ENCODE results near the gene KCNMA1.

The KCNMA1 gene

GRCh38 chr10:77507291-77507880, 130.2 kb downstream of the KCNMA1 start:
- no peak for DNase-seq (ENCODE audit: low spot score)

GRCh38 chr10:77506517-77507200, 130.9 kb downstream of the KCNMA1 start:
- DNase-seq (ENCODE audit: low spot score), result no peak

GRCh38 chr10:77505431-77506334, 131.9 kb downstream of the KCNMA1 start:
- DNase-seq (ENCODE audit: low spot score), result peak; percentile 82

- DNase-seq (ENCODE audit: low spot score), result no peak
Measured at GRCh38 chr10:77504873-77505257, 132.7 kb downstream of the KCNMA1 start.

- DNase-seq (ENCODE audit: low spot score), result no peak
Measured at GRCh38 chr10:77504196-77504872, 133.3 kb downstream of the KCNMA1 start.

GRCh38 chr10:77501846-77502261, 135.8 kb downstream of the KCNMA1 start:
- DNase-seq (ENCODE audit: low spot score), result no peak

GRCh38 chr10:77501152-77501845, 136.3 kb downstream of the KCNMA1 start:
- DNase-seq (ENCODE audit: low spot score), result peak; percentile 90

GRCh38 chr10:77500754-77501151, 136.9 kb downstream of the KCNMA1 start:
- DNase-seq (ENCODE audit: low spot score), result no peak

GRCh38 chr10:77498829-77499228, 138.8 kb downstream of the KCNMA1 start:
- no peak for DNase-seq (ENCODE audit: low spot score)

- no peak for DNase-seq (ENCODE audit: low spot score)
Measured at GRCh38 chr10:77498210-77498609, 139.4 kb downstream of the KCNMA1 start.

GRCh38 chr10:77497748-77498147, 139.9 kb downstream of the KCNMA1 start:
- no peak for DNase-seq (ENCODE audit: low spot score)

GRCh38 chr10:77496941-77497420, 140.6 kb downstream of the KCNMA1 start:
- no peak for DNase-seq (ENCODE audit: low spot score)

- DNase-seq (ENCODE audit: low spot score), result no peak
Measured at GRCh38 chr10:77494756-77495541, 142.7 kb downstream of the KCNMA1 start.

GRCh38 chr10:77494327-77494726, 143.3 kb downstream of the KCNMA1 start:
- peak; percentile 49 for DNase-seq (ENCODE audit: low spot score)

GRCh38 chr10:77493851-77494261, 143.8 kb downstream of the KCNMA1 start:
- no peak for DNase-seq (ENCODE audit: low spot score)

- no peak for DNase-seq (ENCODE audit: low spot score)
Measured at GRCh38 chr10:77493239-77493806, 144.3 kb downstream of the KCNMA1 start.

- DNase-seq (ENCODE audit: low spot score), result no peak
Measured at GRCh38 chr10:77492368-77492994, 145.1 kb downstream of the KCNMA1 start.

- no peak for DNase-seq (ENCODE audit: low spot score)
Measured at GRCh38 chr10:77490534-77491314, 146.9 kb downstream of the KCNMA1 start.

GRCh38 chr10:77486517-77486916, 151.1 kb downstream of the KCNMA1 start:
- no peak for DNase-seq (ENCODE audit: low spot score)

Measured in GM03348 (cell line).